SK-N-SH (cell line): ENCODE results near the gene TBK1. TPM values are rescaled to one million over a fixed set of nuclear protein-coding genes. Genes with fewer than 3 reads are reported as not detected.
A peak's percentile ranks its signal among the peaks of the same experiment; 100 is the strongest.

ENCODE experiments used
- CTCF ChIA-PET: fragments of 300-600, 350-600 bp; formaldehyde crosslinking; extraction: SDS; loops from one replicate; lab custom pipeline; 2021; lab: Yijun Ruan, JAX
- POLR2A ChIA-PET: fragments of 350-600 bp; sonication (Branson Sonifier 250); formaldehyde crosslinking; extraction: SDS; loops from one replicate; lab custom pipeline; 2020; ENCODE audit warnings: antibody characterized with exemption, inconsistent platforms; lab: Yijun Ruan, JAX
- DNase-seq: peaks from one replicate; pipeline ENCODE4 v3.0.0; 2012
- H2AFZ ChIP-seq: fragments of 200-600 bp; sonication (generic); 2 replicates; pipeline ENCODE4 v1.8.1; 2016; ENCODE audit warnings: antibody characterized with exemption, mild to moderate bottlenecking, low read depth
- H3F3A ChIP-seq: fragments of 200-600 bp; sonication (generic); replicated peaks from 2 replicates; pipeline ENCODE3; 2016; ENCODE audit warnings: antibody characterized with exemption, mild to moderate bottlenecking; ENCODE audit not compliant: insufficient read depth
- H3K27ac ChIP-seq, 2 experiments: fragments of 200-500 bp in 1 of 2; fragments of 200-600 bp in 1 of 2; sonication (Bioruptor generic) in 1 of 2; sonication (generic), shearing (Covaris generic) in 1 of 2; 2 replicates each; pipeline versions ENCODE4 v1.5.1 to v1.6.1; 2014 to 2016; ENCODE audit warnings: low read depth in 2 of 2, inconsistent platforms in 1 of 2, low read length in 1 of 2, mild to moderate bottlenecking in 1 of 2, mixed read lengths in 1 of 2
- H3K27me3 ChIP-seq: fragments of 200-600 bp; sonication (generic), shearing (Covaris generic); 2 replicates; pipeline ENCODE4 v1.6.1; 2016; ENCODE audit warnings: mixed run types; ENCODE audit not compliant: insufficient read depth
- H3K36me3 ChIP-seq, 2 experiments: fragments of 200-500 bp in 1 of 2; fragments of 200-600 bp in 1 of 2; sonication (Bioruptor generic) in 1 of 2; sonication (generic) in 1 of 2; replicated peaks in 1 of 2; 2 replicates each; pipeline versions ENCODE3 to v1.5.1; 2014 to 2016; ENCODE audit warnings: low read length in 1 of 2, mild to moderate bottlenecking in 1 of 2; ENCODE audit not compliant: insufficient read depth in 2 of 2, control insufficient read depth in 1 of 2
- H3K4me1 ChIP-seq, 2 experiments: fragments of 200-500 bp in 1 of 2; fragments of 200-600 bp in 1 of 2; sonication (Bioruptor generic) in 1 of 2; sonication (generic), shearing (Covaris generic) in 1 of 2; 2 replicates each; pipeline versions ENCODE4 v1.5.1 to v1.6.1; 2014 to 2016; ENCODE audit warnings: low read depth in 1 of 2, low read length in 1 of 2, mixed run types in 1 of 2; ENCODE audit not compliant: insufficient read depth in 2 of 2, control insufficient read depth in 1 of 2
- H3K4me2 ChIP-seq: fragments of 200-600 bp; sonication (generic), shearing (Covaris generic); 2 replicates; pipeline ENCODE4 v1.6.1; 2017; ENCODE audit warnings: mixed run types
- H3K4me3 ChIP-seq, 2 experiments: fragments of 200-500 bp in 1 of 2; fragments of 200-600 bp in 1 of 2; sonication (Bioruptor generic) in 1 of 2; sonication (generic), shearing (Covaris generic) in 1 of 2; 2 replicates each; pipeline versions ENCODE4 v1.5.1 to v1.8.1; 2014 to 2016; ENCODE audit warnings: low read depth in 2 of 2, inconsistent platforms in 1 of 2, low read length in 1 of 2, mild to moderate bottlenecking in 1 of 2, mixed read lengths in 1 of 2, moderate library complexity in 1 of 2
- H3K79me2 ChIP-seq: fragments of 200-600 bp; sonication (generic); 2 replicates; pipeline ENCODE4 v1.8.1; 2017; ENCODE audit warnings: mild to moderate bottlenecking; ENCODE audit not compliant: insufficient read depth
- H3K9ac ChIP-seq: fragments of 200-600 bp; sonication (generic); 2 replicates; pipeline ENCODE4 v1.6.1; 2017; ENCODE audit warnings: mixed run types
- H3K9me2 ChIP-seq: fragments of 200-600 bp; sonication (generic); 2 replicates; pipeline ENCODE4 v1.6.1; 2017; ENCODE audit warnings: mixed run types
- H3K9me3 ChIP-seq: fragments of 200-600 bp; sonication (generic); 2 replicates; pipeline ENCODE4 v1.6.1; 2017; ENCODE audit warnings: mixed run types, mild to moderate bottlenecking, moderate library complexity
- H4K20me1 ChIP-seq: fragments of 200-600 bp; sonication (generic); 2 replicates; pipeline ENCODE4 v1.6.1; 2017; ENCODE audit warnings: mild to moderate bottlenecking, mixed run types; ENCODE audit not compliant: insufficient read depth
- CHD2 ChIP-seq: fragments of 150-350 bp; IDR thresholded peaks from 2 replicates; pipeline ENCODE4 v1.6.1; 2018; ENCODE audit warnings: low read length; ENCODE audit not compliant: partially characterized antibody
- CTCF ChIP-seq: fragments of 200-600 bp; sonication (generic); IDR thresholded peaks from 2 replicates; pipeline ENCODE4 v1.6.1; 2017; ENCODE audit warnings: antibody characterized with exemption, mild to moderate bottlenecking, moderate library complexity
- ELF1 ChIP-seq: IDR thresholded peaks from 2 replicates; pipeline ENCODE4 v1.4.0; 2012
- EZH2phosphoT487 ChIP-seq: fragments of 200-600 bp; sonication (generic); IDR thresholded peaks from 2 replicates; pipeline ENCODE4 v1.6.1; 2017; ENCODE audit warnings: low read depth, mixed run types, mild to moderate bottlenecking, antibody characterized with exemption, moderate library complexity, borderline replicate concordance
- FOSL2 ChIP-seq: IDR thresholded peaks from 2 replicates; pipeline ENCODE4 v1.4.0; 2012; ENCODE audit warnings: low read depth, mild to moderate bottlenecking, moderate library complexity, borderline replicate concordance
- FOXJ3 ChIP-seq: sonication (generic); formaldehyde crosslinking; IDR thresholded peaks from 2 replicates; pipeline ENCODE4 v1.5.1; 2020; ENCODE audit warnings: mild to moderate bottlenecking, missing genetic modification reagents
- FOXM1 ChIP-seq: IDR thresholded peaks from 2 replicates; pipeline ENCODE4 v1.4.0; 2012; ENCODE audit warnings: low read depth, mild to moderate bottlenecking
- GATA2 ChIP-seq: sonication (generic); formaldehyde crosslinking; IDR thresholded peaks from 2 replicates; pipeline ENCODE4 v1.5.0; 2020; ENCODE audit warnings: mild to moderate bottlenecking, missing genetic modification reagents
- IRF3 ChIP-seq: fragments of 150-350 bp; IDR thresholded peaks from 2 replicates; pipeline ENCODE4 v1.6.1; 2016; ENCODE audit warnings: mild to moderate bottlenecking, low read depth, low read length
- JUND ChIP-seq: IDR thresholded peaks from 2 replicates; pipeline ENCODE4 v1.4.0; 2012
- MXI1 ChIP-seq: IDR thresholded peaks from 2 replicates; pipeline ENCODE4 v1.6.1; 2012; ENCODE audit warnings: mild to moderate bottlenecking, low read depth, low read length, improper control_type of control experiment
- NRF1 ChIP-seq: IDR thresholded peaks from 2 replicates; pipeline ENCODE4 v1.6.1; 2012; ENCODE audit warnings: low read depth, mild to moderate bottlenecking, low read length
- POLR2AphosphoS5 ChIP-seq: IDR thresholded peaks from 2 replicates; pipeline ENCODE4 v1.6.1; 2012; ENCODE audit warnings: low read depth, low read length
- RCOR1 ChIP-seq: fragments of 150-350 bp; IDR thresholded peaks from 2 replicates; pipeline ENCODE4 v1.6.1; 2017; ENCODE audit warnings: antibody characterized with exemption, low read length
- REST ChIP-seq: IDR thresholded peaks from 2 replicates; pipeline ENCODE4 v1.6.1; 2012; ENCODE audit warnings: mild to moderate bottlenecking, low read depth, low read length, moderate library complexity
- SIN3A ChIP-seq: IDR thresholded peaks from 2 replicates; pipeline ENCODE4 v1.6.1; 2012; ENCODE audit warnings: low read depth, mild to moderate bottlenecking, low read length, moderate library complexity, borderline replicate concordance
- SMC3 ChIP-seq: IDR thresholded peaks from 2 replicates; pipeline ENCODE4 v1.6.1; 2012; ENCODE audit warnings: low read depth, low read length, improper control_type of control experiment
- TAF1 ChIP-seq: IDR thresholded peaks from 2 replicates; pipeline ENCODE4 v1.6.1; 2012; ENCODE audit warnings: low read depth, mild to moderate bottlenecking, low read length, moderate library complexity, borderline replicate concordance
- USF1 ChIP-seq: IDR thresholded peaks from 2 replicates; pipeline ENCODE4 v1.4.0; 2012; ENCODE audit warnings: low read depth, borderline replicate concordance
- USF2 ChIP-seq: fragments of 150-350 bp; IDR thresholded peaks from 2 replicates; pipeline ENCODE4 v1.6.1; 2017; ENCODE audit warnings: antibody characterized with exemption, low read length, low read depth, borderline replicate concordance
- WGBS: methylation state at CpG from one replicate; pipeline ENCODE4 v1.1.6; 2017; ENCODE audit warnings: low lambda C conversion rate; 5-methylcytosine and 5-hydroxymethylcytosine counted together
- polyA plus RNA-seq, 3 experiments: library from polyadenylated mRNA; depleted of rRNA; stranded (reverse); fragments of >200 nt; gene quantifications; 2 replicates each; pipeline ENCODE4 v1.2.3, GENCODE V29; 2012

TBK1 gene
- polyA plus RNA-seq, 1 of the 3 experiments (the other 2 are of a cell fraction) = 8.2 TPM

- TF ChIP-seq CTCF (peak; percentile 12; the same call in 1 of the 2 replicates), EZH2phosphoT487 (no peak), JUND (no peak; the same call in 1 of the 2 replicates), GATA2 (CRISPR knock-in tag) (no peak), ELF1 (peak; percentile 84), FOXM1 (no peak), MXI1 (peak; percentile 88), RCOR1 (no peak), FOSL2 (no peak), FOXJ3 (CRISPR knock-in tag) (no peak), TAF1 (peak; percentile 71), SIN3A (peak; percentile 50), POLR2AphosphoS5 (peak; percentile 74)
Measured at GRCh38 chr12:64451687-64452558, at the start of gene TBK1 (continued).

- ChIA-PET POLR2A (no interaction called here), CTCF (interaction anchor here (1.0 kb wide), 1 partner anchor 142 kb away, joined by 3 read pairs; no protein-coding TSS in a partner anchor)
- Histone ChIP-seq H3K27ac (no peak overlapping the region), H3F3A (peaks cover 15% of the 10 kb centered on the region), H3K9me3 (no peaks in the 10 kb centered on the region), H3K4me1 (peaks cover 3 to 9% of the 10 kb centered on the region in 2 experiments; a peak in 2 of 4 replicates), H3K9me2 (no peaks in the 10 kb centered on the region), H3K4me3 (no peak overlapping the region), H3K36me3 (no peaks in the 10 kb centered on the region), H3K4me2 (no peak overlapping the region), H2AFZ (no peak overlapping the region), H3K27me3 (no peaks in the 10 kb centered on the region), H4K20me1 (peaks cover 5% of the 10 kb centered on the region; the same call in 1 of the 2 replicates), H3K9ac (no peak overlapping the region), H3K79me2 (peaks cover 23% of the 10 kb centered on the region)
- no peak for DNase-seq
- WGBS = 91% methylated on average over 5 of the region's 5 CpGs
- TF ChIP-seq SMC3 (no peak), USF2 (no peak), USF1 (no peak), REST (no peak), FOXJ3 (CRISPR knock-in tag) (no peak), NRF1 (no peak), CHD2 (no peak), EZH2phosphoT487 (no peak), IRF3 (no peak), GATA2 (CRISPR knock-in tag) (no peak), POLR2AphosphoS5 (no peak), SIN3A (no peak)
Measured at GRCh38 chr12:64402181-64402580, 49.7 kb upstream of the TBK1 start.
